Colonic mucosa (tissue), 4 donors: ENCODE measurements around the gene PKHD1. TPM values are rescaled to one million over a fixed set of nuclear protein-coding genes. Genes with fewer than 3 reads are reported as not detected.
"Not testable (repeated sequence)": the region's sequence is repeated elsewhere in the genome, so short reads cannot be mapped to it uniquely, and the experiment has no call there.

Experiments used
- DNase-seq: peaks from one replicate; pipeline ENCODE4 v3.0.0-alpha.2; 2020
- H3K27ac ChIP-seq: fragments of 200-600 bp; one replicate; pipeline ENCODE4 v1.8.0; 2021
- H3K27me3 ChIP-seq: fragments of 200-600 bp; one replicate; pipeline ENCODE4 v1.8.0; 2021
- H3K36me3 ChIP-seq: fragments of 200-600 bp; one replicate; pipeline ENCODE4 v1.8.0; 2021
- H3K4me1 ChIP-seq: fragments of 200-600 bp; one replicate; pipeline ENCODE4 v1.8.0; 2021; ENCODE audit warnings: mild to moderate bottlenecking
- H3K4me3 ChIP-seq: fragments of 200-600 bp; one replicate; pipeline ENCODE4 v1.8.0; 2021
- H3K9ac ChIP-seq, 2 donors: one replicate each; pipeline ENCODE4 v1.7.0; 2013; ENCODE audit warnings: control low read depth in 2 of 2, low read depth in 2 of 2, low read length in 2 of 2
- H3K9me3 ChIP-seq: fragments of 200-600 bp; one replicate; pipeline ENCODE4 v1.8.0; 2021
- CTCF ChIP-seq: fragments of 200-600 bp; IDR thresholded peaks from one replicate; pipeline ENCODE4 v1.8.0; 2022; ENCODE audit warnings: antibody characterized with exemption, mild to moderate bottlenecking
- intact Hi-C: fragments of 100-400 bp; cut with DNase I; formaldehyde crosslinking; loops from one replicate; pipeline ENCODE4 v1.14.1; 2022
- total RNA-seq, 2 donors: library from RNA; stranded (reverse); fragmentation: NEBNext Ultra II Directional in 1 of 2; extraction: Animal tissue kit (Norgen Biotek cat#: 25700) in 1 of 2; gene quantifications; one replicate each; pipeline ENCODE4 v1.2.1, GENCODE V29; 2021
- donor health status: healthy.
- donor health status: DM: no; HTN: no; CAD: no.
- donor health status: DM: no; HTN: no; CAD: no.

The PKHD1 gene
- total RNA-seq, 2 donors from 2014 or later, result 0.08 to 0.10 TPM

- DNase-seq, result no peak
- no peaks in the 10 kb centered on the region for H3K36me3 ChIP-seq
- H3K4me1 ChIP-seq, result no peaks in the 10 kb centered on the region
- no peaks in the 10 kb centered on the region for H3K27me3 ChIP-seq
- no peaks in the 10 kb centered on the region for H3K9me3 ChIP-seq
- intact Hi-C loops, result loop anchor here (10.0 kb wide), 3 partner anchors 100 to 1040 kb away; partner anchors contain the start of gene TFAP2B
- no peak for TF ChIP-seq CTCF
- H3K4me3 ChIP-seq, result no peak overlapping the region
- no peak overlapping the region for H3K27ac ChIP-seq
- H3K9ac ChIP-seq, result no peak overlapping the region
These were observed 233.1 kb downstream of the PKHD1 start for GRCh38 chr6:51854347-51854746.

GRCh38 chr6:51853109-51853508, 234.3 kb downstream of the PKHD1 start:
- H3K27me3 ChIP-seq, H3K9me3 ChIP-seq, H3K27ac ChIP-seq, H3K4me1 ChIP-seq, H3K9ac ChIP-seq, H3K4me3 ChIP-seq, DNase-seq, H3K36me3 ChIP-seq: not testable (repeated sequence)
- intact Hi-C loops, result loop anchor here (10.0 kb wide), 3 partner anchors 102 to 1038 kb away; partner anchors contain the start of gene TFAP2B

GRCh38 chr6:51846531-51846930, 240.9 kb downstream of the PKHD1 start:
- TF ChIP-seq CTCF, result no peak
- Histone ChIP-seq H3K27me3 (no peaks in the 10 kb centered on the region), H3K4me1 (no peaks in the 10 kb centered on the region), H3K9ac (no peak overlapping the region), H3K4me3 (no peak overlapping the region), H3K27ac (no peak overlapping the region), H3K36me3 (no peaks in the 10 kb centered on the region), H3K9me3 (no peaks in the 10 kb centered on the region)
- intact Hi-C loops, result no loop called here
- DNase-seq, result no peak

GRCh38 chr6:51844336-51844735, 243.1 kb downstream of the PKHD1 start:
- TF ChIP-seq CTCF, result no peak
- no peak overlapping the region for H3K9ac ChIP-seq
- H3K4me3 ChIP-seq, result no peak overlapping the region
- no peaks in the 10 kb centered on the region for H3K4me1 ChIP-seq
- H3K27me3 ChIP-seq, result no peaks in the 10 kb centered on the region
- intact Hi-C loops, result no loop called here
- no peaks in the 10 kb centered on the region for H3K9me3 ChIP-seq
- H3K27ac ChIP-seq, result no peak overlapping the region
- no peaks in the 10 kb centered on the region for H3K36me3 ChIP-seq
- DNase-seq, result no peak

GRCh38 chr6:51843456-51844056, 243.9 kb downstream of the PKHD1 start:
- no peaks in the 10 kb centered on the region for H3K4me1 ChIP-seq
- H3K9ac ChIP-seq, result no peak overlapping the region
- no peak overlapping the region for H3K4me3 ChIP-seq
- no peak overlapping the region for H3K27ac ChIP-seq
- no peaks in the 10 kb centered on the region for H3K36me3 ChIP-seq
- H3K9me3 ChIP-seq, result no peaks in the 10 kb centered on the region
- no peak for DNase-seq
- no peaks in the 10 kb centered on the region for H3K27me3 ChIP-seq
- no peak for TF ChIP-seq CTCF
- intact Hi-C loops, result no loop called here

- Histone ChIP-seq H3K9me3 (no peaks in the 10 kb centered on the region), H3K4me3 (no peak overlapping the region), H3K27ac (no peak overlapping the region), H3K4me1 (no peaks in the 10 kb centered on the region), H3K36me3 (no peaks in the 10 kb centered on the region), H3K9ac (no peak overlapping the region), H3K27me3 (no peaks in the 10 kb centered on the region)
- DNase-seq, result no peak
- intact Hi-C loops, result no loop called here
- TF ChIP-seq CTCF, result no peak
These were observed 244.5 kb downstream of the PKHD1 start for GRCh38 chr6:51842804-51843378.
